SK-N-SH treated with all-trans-retinoic acid at 6 μM for 48 hours (cell line): ENCODE results near the gene SOX6.

Source experiments
- ARNTL ChIP-seq: fragments of 450-650 bp; formaldehyde crosslinking; IDR thresholded peaks from 2 replicates; pipeline ENCODE4 v1.5.0; 2020; ENCODE audit warnings: low read depth, mild to moderate bottlenecking, moderate library complexity, borderline replicate concordance
- BACH2 ChIP-seq: fragments of 250-450 bp; sonication (Bioruptor Pico); IDR thresholded peaks from 2 replicates; pipeline ENCODE4 v1.9.0; 2021; ENCODE audit warnings: mild to moderate bottlenecking, borderline replicate concordance
- SNAI2 ChIP-seq: fragments of 250-450 bp; sonication (Bioruptor Pico); IDR thresholded peaks from 2 replicates; pipeline ENCODE4 v1.5.0; 2020; ENCODE audit warnings: mild to moderate bottlenecking, moderate library complexity
- TCF4 ChIP-seq: fragments of 250-450 bp; sonication (Bioruptor Pico); IDR thresholded peaks from 2 replicates; pipeline ENCODE4 v1.8.0; 2021; ENCODE audit warnings: mild to moderate bottlenecking, moderate library complexity, borderline replicate concordance
- TOX ChIP-seq: fragments of 250-450 bp; sonication (Bioruptor Pico); IDR thresholded peaks from 2 replicates; pipeline ENCODE4 v1.8.0; 2021; ENCODE audit warnings: mild to moderate bottlenecking, moderate library complexity, borderline replicate concordance
- ZC3H10 ChIP-seq: fragments of 250-450 bp; sonication (Bioruptor Pico); IDR thresholded peaks from 2 replicates; pipeline ENCODE4 v1.5.1; 2021; ENCODE audit warnings: mild to moderate bottlenecking, moderate library complexity
- ZFP3 ChIP-seq: fragments of 250-450 bp; sonication (Bioruptor Pico); IDR thresholded peaks from 2 replicates; pipeline ENCODE4 v1.5.0; 2020; ENCODE audit warnings: mild to moderate bottlenecking, moderate library complexity
- ZNF70 ChIP-seq: fragments of 450-650 bp; formaldehyde crosslinking; IDR thresholded peaks from 2 replicates; pipeline ENCODE4 v1.5.0; 2020; ENCODE audit warnings: mild to moderate bottlenecking, moderate library complexity
- TF ChIP-seq, protein P1 (sequence below): fragments of 250-450 bp; sonication (Bioruptor Pico); IDR thresholded peaks from 2 replicates; pipeline ENCODE4 v1.5.1; 2021; ENCODE audit warnings: mild to moderate bottlenecking, moderate library complexity
- TF ChIP-seq, protein P2 (sequence below): fragments of 250-450 bp; sonication (Bioruptor Pico); IDR thresholded peaks from 2 replicates; pipeline ENCODE4 v1.8.0; 2020; ENCODE audit warnings: mild to moderate bottlenecking, moderate library complexity, borderline replicate concordance

DNA sequence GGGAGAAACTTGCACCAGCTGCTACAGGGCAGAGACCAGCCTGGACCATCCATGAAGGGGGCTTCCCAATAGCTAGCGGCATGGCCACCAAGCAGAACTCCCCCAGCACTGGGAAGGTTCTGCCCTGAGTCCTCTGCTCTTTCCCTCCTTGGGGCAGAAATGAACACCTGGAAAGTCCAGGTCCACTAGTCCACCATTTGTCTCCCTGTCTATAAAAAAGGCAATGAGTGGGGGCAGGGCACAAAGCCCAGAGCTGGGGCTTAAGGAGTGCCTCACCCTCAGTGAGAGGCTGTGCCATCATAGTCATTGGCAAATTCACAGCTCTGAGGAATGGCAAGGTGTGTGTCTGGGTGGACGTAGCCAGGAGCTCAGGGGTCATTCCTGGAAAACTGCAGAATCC, 420.3 kb downstream of the SOX6 start:
- TF ChIP-seq ARNTL (CRISPR knock-in tag): no peak
- TF ChIP-seq BACH2 (CRISPR knock-in tag): no peak
- TF ChIP-seq, protein P1, sequence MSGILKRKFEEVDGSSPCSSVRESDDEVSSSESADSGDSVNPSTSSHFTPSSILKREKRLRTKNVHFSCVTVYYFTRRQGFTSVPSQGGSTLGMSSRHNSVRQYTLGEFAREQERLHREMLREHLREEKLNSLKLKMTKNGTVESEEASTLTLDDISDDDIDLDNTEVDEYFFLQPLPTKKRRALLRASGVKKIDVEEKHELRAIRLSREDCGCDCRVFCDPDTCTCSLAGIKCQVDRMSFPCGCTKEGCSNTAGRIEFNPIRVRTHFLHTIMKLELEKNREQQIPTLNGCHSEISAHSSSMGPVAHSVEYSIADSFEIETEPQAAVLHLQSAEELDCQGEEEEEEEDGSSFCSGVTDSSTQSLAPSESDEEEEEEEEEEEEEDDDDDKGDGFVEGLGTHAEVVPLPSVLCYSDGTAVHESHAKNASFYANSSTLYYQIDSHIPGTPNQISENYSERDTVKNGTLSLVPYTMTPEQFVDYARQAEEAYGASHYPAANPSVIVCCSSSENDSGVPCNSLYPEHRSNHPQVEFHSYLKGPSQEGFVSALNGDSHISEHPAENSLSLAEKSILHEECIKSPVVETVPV: no peak
- no peak for TF ChIP-seq SNAI2
- no peak for TF ChIP-seq TCF4
- TF ChIP-seq ZC3H10 (CRISPR knock-in tag): no peak
- TF ChIP-seq, protein P2, sequence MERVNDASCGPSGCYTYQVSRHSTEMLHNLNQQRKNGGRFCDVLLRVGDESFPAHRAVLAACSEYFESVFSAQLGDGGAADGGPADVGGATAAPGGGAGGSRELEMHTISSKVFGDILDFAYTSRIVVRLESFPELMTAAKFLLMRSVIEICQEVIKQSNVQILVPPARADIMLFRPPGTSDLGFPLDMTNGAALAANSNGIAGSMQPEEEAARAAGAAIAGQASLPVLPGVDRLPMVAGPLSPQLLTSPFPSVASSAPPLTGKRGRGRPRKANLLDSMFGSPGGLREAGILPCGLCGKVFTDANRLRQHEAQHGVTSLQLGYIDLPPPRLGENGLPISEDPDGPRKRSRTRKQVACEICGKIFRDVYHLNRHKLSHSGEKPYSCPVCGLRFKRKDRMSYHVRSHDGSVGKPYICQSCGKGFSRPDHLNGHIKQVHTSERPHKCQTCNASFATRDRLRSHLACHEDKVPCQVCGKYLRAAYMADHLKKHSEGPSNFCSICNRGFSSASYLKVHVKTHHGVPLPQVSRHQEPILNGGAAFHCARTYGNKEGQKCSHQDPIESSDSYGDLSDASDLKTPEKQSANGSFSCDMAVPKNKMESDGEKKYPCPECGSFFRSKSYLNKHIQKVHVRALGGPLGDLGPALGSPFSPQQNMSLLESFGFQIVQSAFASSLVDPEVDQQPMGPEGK (CRISPR knock-in tag): no peak
- TF ChIP-seq ZFP3 (CRISPR knock-in tag): no peak
- no peak for TF ChIP-seq ZNF70 (CRISPR knock-in tag)
- TF ChIP-seq TOX: no peak
